ENCODE measurements around the gene FMOD.

GRCh38 chr1:203295796-203296195, 55.1 kb downstream of the FMOD start:
- TF ChIP-seq POLR2AphosphoS5 (IDR thresholded peaks at IDR 0.05; ENCODE audit: borderline replicate concordance, low read depth, low read length) (no peak), EZH2 (IDR thresholded peaks at IDR 0.05) (no peak)
